H9 (cell line): ENCODE data around the gene ZFYVE28. TPM values are rescaled to one million over a fixed set of nuclear protein-coding genes. Genes with fewer than 3 reads are reported as not detected.

Experiments
- DNase-seq: peaks from one replicate; pipeline ENCODE4 v3.0.0-alpha.2; 2017
- H2AFZ ChIP-seq: one replicate; pipeline ENCODE4 v1.6.1; 2013; ENCODE audit warnings: mild to moderate bottlenecking, low read length, control low read depth, moderate library complexity
- H2AK5ac ChIP-seq: 2 replicates; pipeline ENCODE4 v1.6.1; 2013; ENCODE audit warnings: low read length, control low read depth, mixed read lengths; ENCODE audit not compliant: insufficient read length
- H2BK120ac ChIP-seq: one replicate; pipeline ENCODE4 v1.6.1; 2013; ENCODE audit warnings: low read depth, mild to moderate bottlenecking, low read length, control low read depth, inconsistent platforms; ENCODE audit not compliant: poor library complexity, severe bottlenecking
- H2BK12ac ChIP-seq: 2 replicates; pipeline ENCODE4 v1.6.1; 2013; ENCODE audit warnings: low read length, control low read depth, mixed read lengths, low read depth; ENCODE audit not compliant: insufficient read length
- H2BK15ac ChIP-seq: 2 replicates; pipeline ENCODE4 v1.6.1; 2013; ENCODE audit warnings: low read depth, low read length, control low read depth
- H2BK20ac ChIP-seq: one replicate; pipeline ENCODE4 v1.6.1; 2013; ENCODE audit warnings: low read depth, mild to moderate bottlenecking, low read length, control low read depth, inconsistent platforms; ENCODE audit not compliant: poor library complexity, severe bottlenecking
- H2BK5ac ChIP-seq: 2 replicates; pipeline ENCODE4 v1.6.1; 2013; ENCODE audit warnings: low read length, control low read depth, mixed read lengths; ENCODE audit not compliant: insufficient read length
- H3K14ac ChIP-seq: 2 replicates; pipeline ENCODE4 v1.6.1; 2013; ENCODE audit warnings: low read length, control low read depth; ENCODE audit not compliant: insufficient read depth
- H3K18ac ChIP-seq: 2 replicates; pipeline ENCODE4 v1.6.1; 2013; ENCODE audit warnings: low read depth, mild to moderate bottlenecking, mixed read lengths, low read length, control low read depth; ENCODE audit not compliant: insufficient read length
- H3K23ac ChIP-seq: 2 replicates; pipeline ENCODE4 v1.6.1; 2013; ENCODE audit warnings: low read length, control low read depth, mixed read lengths, low read depth; ENCODE audit not compliant: insufficient read length
- H3K23me2 ChIP-seq: 2 replicates; pipeline ENCODE4 v1.6.1; 2013; ENCODE audit warnings: low read depth, mild to moderate bottlenecking, mixed read lengths, low read length, control low read depth; ENCODE audit not compliant: insufficient read length, poor library complexity, severe bottlenecking
- H3K27ac ChIP-seq: 2 replicates; pipeline ENCODE4 v1.5.1; 2013; ENCODE audit warnings: low read length, control low read depth, mixed read lengths, low read depth; ENCODE audit not compliant: insufficient read length
- H3K27me3 ChIP-seq: 2 replicates; pipeline ENCODE4 v1.6.1; 2013; ENCODE audit warnings: low read length, control low read depth, inconsistent platforms; ENCODE audit not compliant: insufficient read depth
- H3K4ac ChIP-seq: 2 replicates; pipeline ENCODE4 v1.6.1; 2013; ENCODE audit warnings: low read depth, mild to moderate bottlenecking, control low read depth, inconsistent platforms, low read length, moderate library complexity
- H3K4me1 ChIP-seq: 2 replicates; pipeline ENCODE4 v1.6.1; 2013; ENCODE audit warnings: low read length, control low read depth, inconsistent platforms; ENCODE audit not compliant: insufficient read depth
- H3K4me2 ChIP-seq: 2 replicates; pipeline ENCODE4 v1.6.1; 2013; ENCODE audit warnings: low read length, control low read depth, mixed read lengths; ENCODE audit not compliant: insufficient read length, insufficient read depth
- H3K56ac ChIP-seq: 2 replicates; pipeline ENCODE4 v1.6.1; 2013; ENCODE audit warnings: low read depth, mild to moderate bottlenecking, mixed read lengths, low read length, control low read depth; ENCODE audit not compliant: insufficient read length
- H3K79me1 ChIP-seq: 2 replicates; pipeline ENCODE4 v1.6.1; 2013; ENCODE audit warnings: low read depth, mild to moderate bottlenecking, moderate library complexity, low read length, control low read depth, inconsistent platforms; ENCODE audit not compliant: insufficient read depth, poor library complexity, severe bottlenecking
- H3K79me2 ChIP-seq: 2 replicates; pipeline ENCODE4 v1.6.1; 2013; ENCODE audit warnings: low read length, control low read depth, inconsistent platforms; ENCODE audit not compliant: insufficient read depth
- H3K9ac ChIP-seq: 2 replicates; pipeline ENCODE4 v1.6.1; 2013; ENCODE audit warnings: low read length, control low read depth, mixed read lengths; ENCODE audit not compliant: insufficient read length; ENCODE audit errors: extremely low read depth
- H3K9me3 ChIP-seq: one replicate; pipeline ENCODE4 v1.6.1; 2013; ENCODE audit warnings: low read depth, low read length, inconsistent platforms; ENCODE audit not compliant: control insufficient read depth
- H3T11ph ChIP-seq: one replicate; pipeline ENCODE4 v1.6.1; 2013; ENCODE audit warnings: mild to moderate bottlenecking, low read length, control low read depth, inconsistent platforms
- H4K20me1 ChIP-seq: one replicate; pipeline ENCODE4 v1.6.1; 2013; ENCODE audit not compliant: control insufficient read depth, insufficient read length, insufficient read depth
- H4K5ac ChIP-seq: 2 replicates; pipeline ENCODE4 v1.6.1; 2013; ENCODE audit warnings: low read depth, mild to moderate bottlenecking, mixed read lengths, low read length, control low read depth; ENCODE audit not compliant: insufficient read length
- H4K8ac ChIP-seq: replicated peaks from 2 replicates; pipeline ENCODE4 v1.6.1; 2013; ENCODE audit warnings: low read length, control low read depth, mixed read lengths, low read depth; ENCODE audit not compliant: insufficient read length
- H4K91ac ChIP-seq: 2 replicates; pipeline ENCODE4 v1.6.1; 2013; ENCODE audit warnings: low read depth, mild to moderate bottlenecking, moderate library complexity, mixed read lengths, low read length, control low read depth; ENCODE audit not compliant: insufficient read length
- H3K27ac Mint-ChIP-seq, 3 experiments: 2 replicates in 2 of 3; 3 replicates in 1 of 3; pipeline ENCODE4 v1.8.0; 2020 to 2021; ENCODE audit warnings: mixed read lengths in 3 of 3, mild to moderate bottlenecking in 1 of 3, moderate library complexity in 1 of 3
- H3K27me3 Mint-ChIP-seq: 2 replicates; pipeline ENCODE4 v1.8.0; 2021; ENCODE audit warnings: low read depth, mild to moderate bottlenecking, moderate library complexity, mixed read lengths
- H3K36me3 Mint-ChIP-seq, 3 experiments: 2 replicates in 2 of 3; 3 replicates in 1 of 3; pipeline ENCODE4 v1.8.0; 2020 to 2021; ENCODE audit warnings: low read depth in 3 of 3, mixed read lengths in 3 of 3; ENCODE audit not compliant: insufficient read depth in 1 of 3
- H3K4me1 Mint-ChIP-seq, 2 experiments: 2 replicates each; pipeline ENCODE4 v1.8.0; 2020; ENCODE audit warnings: mixed read lengths in 2 of 2
- H3K4me3 Mint-ChIP-seq, 2 experiments: 2 replicates in 1 of 2; 3 replicates in 1 of 2; pipeline ENCODE4 v1.8.0; 2020 to 2021; ENCODE audit warnings: mild to moderate bottlenecking in 2 of 2, mixed read lengths in 2 of 2, moderate library complexity in 1 of 2
- H3K9me3 Mint-ChIP-seq, 2 experiments: 2 replicates in 1 of 2; 3 replicates in 1 of 2; pipeline ENCODE4 v1.8.0; 2020; ENCODE audit warnings: mild to moderate bottlenecking in 2 of 2, mixed read lengths in 2 of 2, moderate library complexity in 1 of 2
- CTCF ChIP-seq: fragments of 200-600 bp; sonication (generic); conservative IDR thresholded peaks from 3 replicates; pipeline ENCODE4 v1.8.0; 2021; ENCODE audit warnings: antibody characterized with exemption, mild to moderate bottlenecking
- WGBS: extraction: QIAGEN DNeasy Blood & Tissue Kit; methylation state at CpG from one replicate; pipeline ENCODE4 v1.1.7; 2013; ENCODE audit warnings: missing lambda C conversion rate, low lambda C conversion rate, mixed read lengths; ENCODE audit not compliant: insufficient read length; ENCODE audit errors: extremely low coverage; 5-methylcytosine and 5-hydroxymethylcytosine counted together
- total RNA-seq: library from RNA; stranded (reverse); gene quantifications from 2 replicates; pipeline ENCODE4 v1.2.1, GENCODE V29; 2021

ZFYVE28 gene
- total RNA-seq, 1 experiment from 2014 or later = 0.98 TPM

- Histone ChIP-seq H4K20me1 (peaks cover 2% of the 10 kb centered on the region), H4K8ac (no peak overlapping the region), H3K23me2 (peaks cover 5% of the 10 kb centered on the region), H3K23ac (no peak overlapping the region), H3K79me1 (no peaks in the 10 kb centered on the region), H3K9ac (no peak overlapping the region), H2AFZ (no peak overlapping the region), H3K9me3 (no peaks in the 10 kb centered on the region), H2AK5ac (no peak overlapping the region), H3K4me2 (peak overlapping the region; percentile 48), H3K27me3 (no peaks in the 10 kb centered on the region), H3K4me1 (peaks cover 12% of the 10 kb centered on the region; the same call in 1 of the 2 replicates), H3K79me2 (no peaks in the 10 kb centered on the region), H3K18ac (no peak overlapping the region), H2BK12ac (no peak overlapping the region), H4K91ac (no peak overlapping the region), H2BK20ac (no peak overlapping the region), H2BK120ac (no peak overlapping the region), H2BK15ac (no peak overlapping the region), H3T11ph (no peak overlapping the region), H4K5ac (no peak overlapping the region), H3K4ac (no peak overlapping the region), H2BK5ac (no peak overlapping the region), H3K56ac (no peak overlapping the region), H3K14ac (0 out of 2 replicates have a peak overlapping the region, but pooled peaks have one; percentile 16), H3K27ac (no peak overlapping the region)
- peaks cover 19% of the 10 kb centered on the region for H3K27me3 Mint-ChIP-seq
- peak overlapping the region in 2 of 3 experiments; percentile 78 to 80; a peak in 4 of 7 replicates for H3K27ac Mint-ChIP-seq
- H3K36me3 Mint-ChIP-seq = no peaks in the 10 kb centered on the region
- H3K4me3 Mint-ChIP-seq = peak overlapping the region; percentile 51 to 72
- DNase-seq = peak; percentile 83
- no peaks in the 10 kb centered on the region; a peak in 1 of 5 replicates for H3K9me3 Mint-ChIP-seq
- no peak for TF ChIP-seq CTCF
- no CpG with 5 or more reads among the region's 28 CpGs for WGBS
- peaks cover 42 to 55% of the 10 kb centered on the region in 2 experiments for H3K4me1 Mint-ChIP-seq
Measured at GRCh38 chr4:2393353-2394270, 24.8 kb downstream of the ZFYVE28 start.
